Right lobe of liver (tissue), 4 donors: Measurements from ENCODE around the gene ETS2.

Experiments used
- CTCF ChIP-seq, 4 donors: fragments of 200-600 bp in 3 of 4; fragments of 450-650 bp in 1 of 4; IDR thresholded peaks; one replicate each; pipeline versions ENCODE4 v1.5.1 to v1.8.0; 2016 to 2022; ENCODE audit warnings: antibody characterized with exemption in 4 of 4, mild to moderate bottlenecking in 2 of 4
- POLR2A ChIP-seq: fragments of 450-650 bp; IDR thresholded peaks from one replicate; pipeline ENCODE4 v1.6.1; 2017; ENCODE audit warnings: antibody characterized with exemption, mild to moderate bottlenecking
- donor health status: DM: no; HTN: no; CAD: no.
- donor health status: DM: no; HTN: no; CAD: no.
- donor health status: DM: no; HTN: yes; CAD: no.

DNA sequence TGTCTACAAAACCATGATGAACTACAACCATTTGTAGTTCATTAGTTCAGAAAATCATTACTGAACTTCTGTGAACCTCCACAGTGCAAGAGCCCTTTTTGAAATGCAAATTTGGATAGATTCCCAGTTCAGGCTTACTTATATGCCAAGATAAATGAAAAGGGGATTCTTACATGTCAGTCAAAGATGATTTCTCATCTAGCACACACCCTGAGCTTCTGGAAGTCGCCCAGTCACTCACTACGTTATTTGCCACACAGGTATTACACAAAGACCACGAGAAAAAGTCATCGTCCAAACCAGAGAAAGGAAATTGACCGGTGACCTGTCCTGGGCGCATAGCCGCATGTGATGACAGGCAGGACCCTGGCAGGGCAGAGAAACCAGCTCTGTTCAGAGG lies 41.8 kb downstream of the ETS2 start:
- TF ChIP-seq CTCF (IDR thresholded peaks at IDR 0.05) (no peak), POLR2A (peak; percentile 32)
